IMR-90 (cell line): ENCODE measurements around the gene MAOA. TPM values are rescaled to one million over a fixed set of nuclear protein-coding genes. Genes with fewer than 3 reads are reported as not detected.

Experiments used
- ATAC-seq: fragments of 200-7000 bp; cut with Tn5 transposase; 2 replicates; pipeline ENCODE4 v1.9.1; 2020; ENCODE audit warnings: low read depth, mild to moderate bottlenecking, moderate library complexity
- BruUV-seq: library from RNA; stranded (reverse); fragments of 400-500 nt; replicated peaks from 2 replicates; lab custom pipeline; 2021; lab: Mats Ljungman, UMichigan
- CTCF ChIA-PET: fragments of 300-600 bp; formaldehyde crosslinking; extraction: SDS; loops from one replicate; lab custom pipeline; 2021; ENCODE audit warnings: antibody characterized with exemption; lab: Yijun Ruan, JAX
- POLR2A ChIA-PET: fragments of 300-600 bp; sonication (Branson Sonifier 250); formaldehyde crosslinking; loops from one replicate; lab custom pipeline; 2022; ENCODE audit warnings: antibody characterized with exemption; ENCODE audit not compliant: unreplicated experiment; lab: Charles Lee
- DNase-seq: peaks from one replicate; pipeline ENCODE4 v3.0.0; 2013
- H2AFZ ChIP-seq: replicated peaks from 2 replicates; pipeline ENCODE3; 2013; ENCODE audit warnings: low read length, mild to moderate bottlenecking; ENCODE audit not compliant: poor library complexity
- H2AK5ac ChIP-seq: 2 replicates; pipeline ENCODE4 v1.6.1; 2013; ENCODE audit warnings: low read depth, low read length, inconsistent platforms
- H2AK9ac ChIP-seq: replicated peaks from 2 replicates; pipeline ENCODE3; 2013; ENCODE audit warnings: mild to moderate bottlenecking, low read depth, low read length, moderate library complexity; ENCODE audit not compliant: poor library complexity
- H2BK120ac ChIP-seq: 2 replicates; pipeline ENCODE4 v1.6.1; 2013; ENCODE audit warnings: low read depth, low read length, inconsistent platforms
- H2BK15ac ChIP-seq: 3 replicates; pipeline ENCODE4 v1.6.1; 2013; ENCODE audit warnings: low read depth, low read length, inconsistent platforms
- H2BK20ac ChIP-seq: 2 replicates; pipeline ENCODE4 v1.6.1; 2013; ENCODE audit warnings: low read depth, mild to moderate bottlenecking, inconsistent platforms, low read length, moderate library complexity
- H2BK5ac ChIP-seq: 2 replicates; pipeline ENCODE4 v1.6.1; 2013; ENCODE audit warnings: mild to moderate bottlenecking, low read depth, low read length, inconsistent platforms; ENCODE audit not compliant: poor library complexity, severe bottlenecking
- H3K14ac ChIP-seq: replicated peaks from 2 replicates; pipeline ENCODE4 v1.6.1; 2013; ENCODE audit warnings: low read depth, low read length, inconsistent platforms
- H3K18ac ChIP-seq: 2 replicates; pipeline ENCODE4 v1.6.1; 2013; ENCODE audit warnings: low read depth, low read length, control low read depth
- H3K23ac ChIP-seq: 2 replicates; pipeline ENCODE4 v1.6.1; 2013; ENCODE audit warnings: low read depth, low read length, inconsistent platforms
- H3K27ac ChIP-seq: 2 replicates; pipeline ENCODE4 v1.5.1; 2013; ENCODE audit warnings: mild to moderate bottlenecking, control low read depth, low read length; ENCODE audit not compliant: insufficient read depth
- H3K27me3 ChIP-seq: 2 replicates; pipeline ENCODE4 v1.6.1; 2013; ENCODE audit warnings: low read length; ENCODE audit not compliant: control insufficient read depth, insufficient read depth
- H3K36me3 ChIP-seq: 2 replicates; pipeline ENCODE4 v1.6.1; 2013; ENCODE audit warnings: low read length, mixed read lengths; ENCODE audit not compliant: control insufficient read depth, insufficient read depth
- H3K4ac ChIP-seq: 2 replicates; pipeline ENCODE4 v1.6.1; 2013; ENCODE audit warnings: low read depth, low read length, inconsistent platforms
- H3K4me1 ChIP-seq: 2 replicates; pipeline ENCODE4 v1.6.1; 2013; ENCODE audit warnings: low read length, mixed read lengths; ENCODE audit not compliant: control insufficient read depth, insufficient read depth
- H3K4me2 ChIP-seq: 2 replicates; pipeline ENCODE4 v1.6.1; 2013; ENCODE audit warnings: low read depth, mild to moderate bottlenecking, control low read depth, low read length, moderate library complexity
- H3K4me3 ChIP-seq: 2 replicates; pipeline ENCODE4 v1.5.1; 2013; ENCODE audit warnings: low read depth, mild to moderate bottlenecking, control low read depth, low read length, moderate library complexity; ENCODE audit not compliant: insufficient read depth
- H3K56ac ChIP-seq: 2 replicates; pipeline ENCODE4 v1.6.1; 2013; ENCODE audit warnings: low read length, inconsistent platforms; ENCODE audit not compliant: insufficient read depth; ENCODE audit errors: extremely low read depth
- H3K79me1 ChIP-seq, 2 experiments: 2 replicates each; pipeline ENCODE4 v1.6.1; 2013; ENCODE audit warnings: low read length in 2 of 2, inconsistent platforms in 1 of 2, low read depth in 1 of 2
- H3K9ac ChIP-seq: 2 replicates; pipeline ENCODE4 v1.6.1; 2013; ENCODE audit warnings: low read depth, low read length, control low read depth
- H3K9me1 ChIP-seq: 2 replicates; pipeline ENCODE4 v1.6.1; 2013; ENCODE audit warnings: low read length, inconsistent platforms; ENCODE audit not compliant: insufficient read depth
- H3K9me3 ChIP-seq: 2 replicates; pipeline ENCODE4 v1.6.1; 2013; ENCODE audit warnings: low read length; ENCODE audit not compliant: control insufficient read depth, insufficient read depth
- H4K20me1 ChIP-seq: 2 replicates; pipeline ENCODE4 v1.6.1; 2013; ENCODE audit warnings: low read length, inconsistent platforms; ENCODE audit not compliant: insufficient read depth
- H4K5ac ChIP-seq: 2 replicates; pipeline ENCODE4 v1.6.1; 2013; ENCODE audit warnings: mild to moderate bottlenecking, low read depth, low read length, control low read depth
- H4K8ac ChIP-seq, 2 experiments: 2 replicates each; pipeline ENCODE4 v1.6.1; 2013; ENCODE audit warnings: low read depth in 2 of 2, low read length in 2 of 2, control low read depth in 1 of 2, inconsistent platforms in 1 of 2
- H4K91ac ChIP-seq: 2 replicates; pipeline ENCODE4 v1.6.1; 2013; ENCODE audit warnings: low read depth, low read length, inconsistent platforms; ENCODE audit not compliant: insufficient read depth
- CTCF ChIP-seq: conservative IDR thresholded peaks from 2 replicates; pipeline ENCODE4 v1.5.1; 2012; ENCODE audit warnings: mild to moderate bottlenecking, low read depth, low read length, improper control_type of control experiment
- RFX5 ChIP-seq: IDR thresholded peaks from 2 replicates; pipeline ENCODE4 v1.8.0; 2012; ENCODE audit warnings: low read depth, mild to moderate bottlenecking, low read length, moderate library complexity
- WGBS, 2 experiments: methylation state at CpG; one replicate each; pipeline versions ENCODE4 v1.1.5 to v1.1.7; 2013; ENCODE audit warnings: missing lambda C conversion rate in 2 of 2; ENCODE audit not compliant: insufficient read length in 1 of 2; ENCODE audit errors: extremely low coverage in 2 of 2; 5-methylcytosine and 5-hydroxymethylcytosine counted together
- dilution Hi-C: fragments of 300-500 bp; cut with HindIII; formaldehyde crosslinking; loops from one replicate; pipeline ENCODE4 v1.14.3; 2018; ENCODE audit warnings: low sequenced_read_pairs; ENCODE audit not compliant: unreplicated experiment
- in situ Hi-C: fragments of 300-500 bp; cut with MboI; formaldehyde crosslinking; loops from 3 replicates; pipeline ENCODE4 v1.14.3; 2019; ENCODE audit warnings: low sequenced_read_pairs, inconsistent platforms, mixed read lengths
- intact Hi-C: fragments of 100-400 bp; cut with micrococcal nuclease; formaldehyde crosslinking; loops from 2 replicates; pipeline ENCODE4 v1.10.0; 2022
- polyA plus RNA-seq, 3 experiments: library from polyadenylated mRNA; depleted of rRNA; stranded (reverse); fragments of >200 nt; gene quantifications; 2 replicates each; pipeline ENCODE4 v1.2.3, GENCODE V29; 2012; ENCODE audit warnings: low replicate concordance in 1 of 3
- total RNA-seq: library from RNA; depleted of rRNA; stranded (reverse); fragments of >200 nt; gene quantifications from 2 replicates; pipeline ENCODE4 v1.2.3, GENCODE V29; 2012
- TF ChIP-seq, protein P1 (sequence below): fragments of 150-350 bp; IDR thresholded peaks from 2 replicates; pipeline ENCODE4 v1.6.1; 2017; ENCODE audit warnings: mild to moderate bottlenecking, antibody characterized with exemption, low read length, low read depth

The MAOA gene
- total and polyA plus RNA-seq, 2 of the 4 experiments (the other 2 are of a cell fraction) = 0.14 to 0.36 TPM

GRCh38 chrX:43699475-43699874 is 43.4 kb downstream of the MAOA start:
- Histone ChIP-seq H3K36me3 (no peaks in the 10 kb centered on the region), H2BK5ac (no peak overlapping the region), H3K79me1 (no peaks in the 10 kb centered on the region), H3K14ac (no peak overlapping the region), H2BK15ac (no peak overlapping the region), H3K56ac (no peak overlapping the region), H3K4ac (no peak overlapping the region), H2AK5ac (no peak overlapping the region), H3K9me1 (0 out of 2 replicates have a peak, but pooled peaks cover 2% of the 10 kb centered on the region), H4K91ac (no peak overlapping the region), H2AFZ (no peak overlapping the region), H3K4me1 (peaks cover 3% of the 10 kb centered on the region; the same call in 1 of the 2 replicates), H4K8ac (no peak overlapping the region), H4K5ac (no peak overlapping the region), H2BK20ac (no peak overlapping the region), H3K4me3 (no peak overlapping the region), H3K4me2 (no peak overlapping the region), H3K27me3 (no peaks in the 10 kb centered on the region; the same call in 1 of the 2 replicates), H3K9me3 (no peaks in the 10 kb centered on the region), H3K9ac (no peak overlapping the region), H3K27ac (no peak overlapping the region), H3K18ac (no peak overlapping the region), H4K20me1 (no peaks in the 10 kb centered on the region), H3K23ac (no peak overlapping the region), H2AK9ac (no peak overlapping the region), H2BK120ac (no peak overlapping the region)
- in situ Hi-C loops (no loop called here), dilution Hi-C loops (no loop called here), intact Hi-C loops (no loop called here)
- WGBS, 2 experiments = no CpG with 5 or more reads among the region's 3 CpGs
- no peak for DNase-seq
- no peak for ATAC-seq
- POLR2A ChIA-PET = no interaction called here
- no TSS peak for BruUV-seq
- TF ChIP-seq RFX5 (no peak), CTCF (no peak)
- TF ChIP-seq, protein P1, sequence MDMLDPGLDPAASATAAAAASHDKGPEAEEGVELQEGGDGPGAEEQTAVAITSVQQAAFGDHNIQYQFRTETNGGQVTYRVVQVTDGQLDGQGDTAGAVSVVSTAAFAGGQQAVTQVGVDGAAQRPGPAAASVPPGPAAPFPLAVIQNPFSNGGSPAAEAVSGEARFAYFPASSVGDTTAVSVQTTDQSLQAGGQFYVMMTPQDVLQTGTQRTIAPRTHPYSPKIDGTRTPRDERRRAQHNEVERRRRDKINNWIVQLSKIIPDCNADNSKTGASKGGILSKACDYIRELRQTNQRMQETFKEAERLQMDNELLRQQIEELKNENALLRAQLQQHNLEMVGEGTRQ = no peak
- CTCF ChIA-PET = no interaction called here
